Tibial nerve (tissue), 4 donors: Measurements from ENCODE around the gene TMEM253. TPM values are rescaled to one million over a fixed set of nuclear protein-coding genes. Genes with fewer than 3 reads are reported as not detected.
A peak's percentile ranks its signal among the peaks of the same experiment; 100 is the strongest.

Experiments used
- DNase-seq, 2 donors: peaks; one replicate each; pipeline ENCODE4 v3.0.0-alpha.2; 2019; ENCODE audit warnings: low spot score in 2 of 2
- H3K27ac ChIP-seq, 4 donors: fragments of 200-600 bp; sonication (generic) in 3 of 4; one replicate each; pipeline ENCODE4 v1.5.1; 2017 to 2019; ENCODE audit warnings: mild to moderate bottlenecking in 1 of 4
- H3K27me3 ChIP-seq, 2 donors: fragments of 200-600 bp; sonication (generic) in 1 of 2; one replicate each; pipeline versions ENCODE4 v1.5.1 to v1.6.0; 2017 to 2019
- H3K36me3 ChIP-seq, 3 donors: fragments of 200-600 bp; sonication (generic); one replicate each; pipeline ENCODE4 v1.5.1; 2018 to 2019
- H3K4me1 ChIP-seq, 4 donors: fragments of 200-600 bp; sonication (generic) in 3 of 4; one replicate each; pipeline ENCODE4 v1.5.1; 2017 to 2019
- H3K4me3 ChIP-seq, 4 donors: fragments of 200-600 bp; sonication (generic) in 3 of 4; one replicate each; pipeline ENCODE4 v1.5.1; 2017 to 2019; ENCODE audit warnings: mild to moderate bottlenecking in 1 of 4, moderate library complexity in 1 of 4
- H3K9me3 ChIP-seq, 4 donors: fragments of 200-600 bp; sonication (generic) in 3 of 4; one replicate each; pipeline ENCODE4 v1.5.1; 2017 to 2019
- EP300 ChIP-seq, 2 donors: sonication (generic); formaldehyde crosslinking; IDR thresholded peaks; one replicate each; pipeline ENCODE4 v1.6.1; 2017; ENCODE audit warnings: antibody characterized with exemption in 2 of 2, mild to moderate bottlenecking in 1 of 2
- POLR2A ChIP-seq, 2 donors: fragments of 450-650 bp; IDR thresholded peaks; one replicate each; pipeline ENCODE4 v1.6.1; 2017; ENCODE audit warnings: antibody characterized with exemption in 2 of 2, mild to moderate bottlenecking in 2 of 2, moderate library complexity in 2 of 2
- WGBS, 2 donors: methylation state at CpG; one replicate each; pipeline ENCODE4 v1.1.5; 2018; 5-methylcytosine and 5-hydroxymethylcytosine counted together
- total RNA-seq, 4 donors: library from RNA; depleted of rRNA; stranded (reverse); fragments of >200 nt; gene quantifications; one replicate each; pipeline ENCODE4 v1.1.0, GENCODE V29; 2016
- TF ChIP-seq, protein P1 (sequence below), 5 experiments: fragments of 200-600 bp in 3 of 5; fragments of 450-650 bp in 2 of 5; sonication (generic) in 3 of 5; IDR thresholded peaks; one replicate each; pipeline ENCODE4 v1.5.1; 2016 to 2019; ENCODE audit warnings: antibody characterized with exemption in 5 of 5, mild to moderate bottlenecking in 3 of 5, moderate library complexity in 2 of 5

The TMEM253 gene
- total RNA-seq, 4 donors from 2014 or later = 0.44 to 0.63 TPM; not detected in 2

- H3K9me3 ChIP-seq = no peaks in the 10 kb centered on the region
- H3K27me3 ChIP-seq = no peaks in the 10 kb centered on the region
- H3K4me1 ChIP-seq = peaks cover 0 to 58% (median 44%) of the 10 kb centered on the region in 4 donors
- H3K4me3 ChIP-seq = peak overlapping the region; percentile 64 to 84 (median 68)
- no peaks in the 10 kb centered on the region for H3K36me3 ChIP-seq
- DNase-seq = peak; percentile 95 to 97
- peak overlapping the region; percentile 92 to 100 (median 98) for H3K27ac ChIP-seq
- 0 to 1% methylated on average over 45 to 48 of the region's 62 CpGs for WGBS, 2 donors
- TF ChIP-seq EP300 (IDR thresholded peaks at IDR 0.05) (peak; percentile 90 to 97), POLR2A (IDR thresholded peaks at IDR 0.05) (peak; percentile 94 to 96)
- TF ChIP-seq, protein P1, sequence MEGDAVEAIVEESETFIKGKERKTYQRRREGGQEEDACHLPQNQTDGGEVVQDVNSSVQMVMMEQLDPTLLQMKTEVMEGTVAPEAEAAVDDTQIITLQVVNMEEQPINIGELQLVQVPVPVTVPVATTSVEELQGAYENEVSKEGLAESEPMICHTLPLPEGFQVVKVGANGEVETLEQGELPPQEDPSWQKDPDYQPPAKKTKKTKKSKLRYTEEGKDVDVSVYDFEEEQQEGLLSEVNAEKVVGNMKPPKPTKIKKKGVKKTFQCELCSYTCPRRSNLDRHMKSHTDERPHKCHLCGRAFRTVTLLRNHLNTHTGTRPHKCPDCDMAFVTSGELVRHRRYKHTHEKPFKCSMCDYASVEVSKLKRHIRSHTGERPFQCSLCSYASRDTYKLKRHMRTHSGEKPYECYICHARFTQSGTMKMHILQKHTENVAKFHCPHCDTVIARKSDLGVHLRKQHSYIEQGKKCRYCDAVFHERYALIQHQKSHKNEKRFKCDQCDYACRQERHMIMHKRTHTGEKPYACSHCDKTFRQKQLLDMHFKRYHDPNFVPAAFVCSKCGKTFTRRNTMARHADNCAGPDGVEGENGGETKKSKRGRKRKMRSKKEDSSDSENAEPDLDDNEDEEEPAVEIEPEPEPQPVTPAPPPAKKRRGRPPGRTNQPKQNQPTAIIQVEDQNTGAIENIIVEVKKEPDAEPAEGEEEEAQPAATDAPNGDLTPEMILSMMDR (IDR thresholded peaks at IDR 0.05) = peak; percentile 75 to 95 (median 88)
These were observed 3.0 kb downstream of the TMEM253 start for GRCh38 chr14:21103710-21104447.

DNA sequence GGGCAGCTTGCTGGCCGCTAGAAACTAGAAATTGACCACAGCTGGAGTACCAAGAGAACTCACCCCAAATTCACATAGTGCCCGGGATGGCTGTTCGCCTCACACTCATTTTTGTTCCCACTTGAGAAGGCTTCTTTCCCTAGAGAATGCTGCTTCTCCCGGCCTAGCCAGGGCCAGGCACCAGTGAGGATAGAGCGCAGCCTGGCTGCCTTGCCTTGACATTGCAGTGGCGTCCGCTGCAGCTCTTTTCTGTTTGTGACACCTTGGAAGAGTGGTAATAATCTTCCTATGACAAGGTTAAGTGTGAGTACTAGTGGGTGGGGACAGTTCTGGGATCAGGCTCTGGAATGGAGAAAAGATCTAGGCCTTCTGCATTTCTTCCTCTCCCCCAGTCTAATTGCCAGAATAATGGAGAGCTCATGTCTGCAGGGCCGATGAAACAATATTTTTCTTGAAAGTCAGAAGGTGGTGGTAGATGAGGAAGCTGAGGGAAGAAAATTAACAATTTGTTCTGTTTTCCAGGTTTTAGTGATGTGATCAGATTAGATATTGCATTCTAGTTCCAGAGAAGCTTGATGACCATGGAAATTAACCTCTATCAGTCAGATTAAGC lies 3.7 kb downstream of the TMEM253 start:
- H3K27ac ChIP-seq = peak overlapping the region; percentile 92 to 100 (median 98)
- 5% methylated on average over 8 of the region's 8 CpGs for WGBS, 2 donors
- no peaks in the 10 kb centered on the region for H3K36me3 ChIP-seq
- H3K4me3 ChIP-seq = peak overlapping the region; percentile 64 to 84 (median 68)
- H3K4me1 ChIP-seq = peaks cover 0 to 51% (median 39%) of the 10 kb centered on the region in 4 donors
- H3K27me3 ChIP-seq = no peaks in the 10 kb centered on the region
- TF ChIP-seq EP300 (IDR thresholded peaks at IDR 0.05) (no peak), POLR2A (IDR thresholded peaks at IDR 0.05) (no peak)
- TF ChIP-seq, protein P1 (IDR thresholded peaks at IDR 0.05) = peak; percentile 94 to 98 (median 96)
- DNase-seq = peak; percentile 67 to 73
- H3K9me3 ChIP-seq = no peaks in the 10 kb centered on the region

DNA sequence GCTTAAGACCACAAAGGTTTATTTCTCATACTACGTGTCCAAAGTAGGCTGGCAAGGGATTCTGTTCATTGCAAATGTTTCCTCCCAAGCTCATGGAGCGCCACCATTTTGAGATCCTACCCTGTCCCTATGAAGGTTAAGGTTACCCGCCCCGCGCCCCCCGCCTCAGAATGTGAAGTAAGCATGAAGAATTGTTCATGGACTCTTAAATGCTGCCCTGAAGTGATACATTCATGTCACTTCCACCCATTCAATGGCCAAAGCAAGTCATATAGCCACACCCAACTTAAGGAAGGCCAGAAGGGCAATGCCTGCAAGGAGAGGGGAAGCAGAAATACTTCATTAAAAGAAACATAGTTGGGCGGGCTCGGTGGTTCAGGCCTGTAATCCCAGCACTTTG lies 4.2 kb downstream of the TMEM253 start:
- Histone ChIP-seq H3K9me3 (no peaks in the 10 kb centered on the region), H3K27ac (peak overlapping the region; percentile 92 to 100 (median 98)), H3K4me3 (no peak overlapping the region), H3K4me1 (peaks cover 0 to 46% (median 36%) of the 10 kb centered on the region in 4 donors), H3K27me3 (no peaks in the 10 kb centered on the region), H3K36me3 (no peaks in the 10 kb centered on the region)
- no peak for DNase-seq
- 80 to 81% methylated on average over 8 of the region's 8 CpGs for WGBS, 2 donors
- TF ChIP-seq, protein P1 (IDR thresholded peaks at IDR 0.05) = no peak
- TF ChIP-seq POLR2A (IDR thresholded peaks at IDR 0.05) = no peak
- no peak for TF ChIP-seq EP300 (IDR thresholded peaks at IDR 0.05)

DNA sequence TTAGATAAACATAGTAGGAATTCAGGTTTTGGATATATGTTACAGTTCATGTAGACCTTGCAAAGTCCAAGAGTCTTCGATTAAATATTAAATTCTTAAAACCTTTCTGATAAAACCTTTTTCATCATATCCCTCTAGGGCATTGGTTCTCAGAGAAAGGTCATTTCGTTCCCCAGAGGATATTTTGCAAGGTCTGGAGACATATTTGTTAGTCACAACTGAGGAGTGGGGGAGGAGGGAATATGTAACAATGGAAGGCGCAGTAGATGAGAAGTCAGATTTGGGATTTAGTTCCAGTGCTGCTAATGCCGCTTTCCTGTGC lies 5.3 kb downstream of the TMEM253 start:
- peaks cover 0 to 46% (median 36%) of the 10 kb centered on the region in 4 donors for H3K4me1 ChIP-seq
- DNase-seq = no peak
- no peaks in the 10 kb centered on the region for H3K9me3 ChIP-seq
- 46 to 59% methylated on average over 4 of the region's 4 CpGs for WGBS, 2 donors
- TF ChIP-seq, protein P1 (IDR thresholded peaks at IDR 0.05) = no peak
- TF ChIP-seq EP300 (IDR thresholded peaks at IDR 0.05) (no peak), POLR2A (IDR thresholded peaks at IDR 0.05) (no peak)
- no peak overlapping the region for H3K4me3 ChIP-seq
- H3K27me3 ChIP-seq = no peaks in the 10 kb centered on the region
- no peaks in the 10 kb centered on the region for H3K36me3 ChIP-seq
- peak overlapping the region; percentile 64 to 100 (median 96) for H3K27ac ChIP-seq
